ENCODE results near the gene MYLK.

The MYLK gene

DNA sequence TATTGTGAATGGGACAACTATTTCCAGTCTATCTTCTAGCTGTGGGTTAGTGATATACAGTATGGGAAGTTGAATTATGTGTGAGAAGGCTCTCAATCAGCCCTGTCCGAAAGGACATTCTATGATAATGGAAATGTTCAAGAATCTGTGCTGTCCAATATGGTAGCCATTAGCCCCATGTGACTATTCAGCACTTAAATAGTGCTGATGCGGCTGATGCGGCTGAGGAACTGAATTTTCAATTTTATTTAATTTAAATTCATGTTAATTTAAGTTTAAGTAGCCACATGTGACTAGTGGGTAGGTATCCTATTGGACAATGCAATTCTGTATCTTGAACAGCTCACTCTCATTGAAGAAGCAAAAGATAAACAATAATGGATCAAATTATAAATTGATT is 98.5 kb downstream of the MYLK start:
- no peaks in the 10 kb centered on the region for H3K36me3 ChIP-seq (ENCODE audit: insufficient read depth)
- no peaks in the 10 kb centered on the region for H3K79me2 ChIP-seq (ENCODE audit: insufficient read depth, low read depth)
- H4K20me1 ChIP-seq (ENCODE audit: insufficient read depth) = no peaks in the 10 kb centered on the region
- H2AFZ ChIP-seq (ENCODE audit: low read depth) = no peak overlapping the region
- no peak overlapping the region for H3K4me3 ChIP-seq (IDR thresholded peaks at IDR 0.05; ENCODE audit: insufficient read depth, low read depth, low read length)
- no peak overlapping the region for H3K27ac ChIP-seq
- no peaks in the 10 kb centered on the region for H3K4me1 ChIP-seq (ENCODE audit: low read depth, poor library complexity, severe bottlenecking)
- TF ChIP-seq, protein P1, sequence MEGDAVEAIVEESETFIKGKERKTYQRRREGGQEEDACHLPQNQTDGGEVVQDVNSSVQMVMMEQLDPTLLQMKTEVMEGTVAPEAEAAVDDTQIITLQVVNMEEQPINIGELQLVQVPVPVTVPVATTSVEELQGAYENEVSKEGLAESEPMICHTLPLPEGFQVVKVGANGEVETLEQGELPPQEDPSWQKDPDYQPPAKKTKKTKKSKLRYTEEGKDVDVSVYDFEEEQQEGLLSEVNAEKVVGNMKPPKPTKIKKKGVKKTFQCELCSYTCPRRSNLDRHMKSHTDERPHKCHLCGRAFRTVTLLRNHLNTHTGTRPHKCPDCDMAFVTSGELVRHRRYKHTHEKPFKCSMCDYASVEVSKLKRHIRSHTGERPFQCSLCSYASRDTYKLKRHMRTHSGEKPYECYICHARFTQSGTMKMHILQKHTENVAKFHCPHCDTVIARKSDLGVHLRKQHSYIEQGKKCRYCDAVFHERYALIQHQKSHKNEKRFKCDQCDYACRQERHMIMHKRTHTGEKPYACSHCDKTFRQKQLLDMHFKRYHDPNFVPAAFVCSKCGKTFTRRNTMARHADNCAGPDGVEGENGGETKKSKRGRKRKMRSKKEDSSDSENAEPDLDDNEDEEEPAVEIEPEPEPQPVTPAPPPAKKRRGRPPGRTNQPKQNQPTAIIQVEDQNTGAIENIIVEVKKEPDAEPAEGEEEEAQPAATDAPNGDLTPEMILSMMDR (conservative IDR thresholded peaks at IDR 0.05; ENCODE audit: low read depth, low read length) = no peak
- H3K4me2 ChIP-seq = no peak overlapping the region
- no peaks in the 10 kb centered on the region for H3K27me3 ChIP-seq (ENCODE audit: insufficient read depth, low read depth)
- no peak overlapping the region for H3K9ac ChIP-seq

- Histone ChIP-seq H3K9ac (no peak overlapping the region), H3K27me3 (ENCODE audit: insufficient read depth, low read depth) (no peaks in the 10 kb centered on the region), H3K4me1 (ENCODE audit: low read depth, poor library complexity, severe bottlenecking) (no peaks in the 10 kb centered on the region), H3K4me3 (IDR thresholded peaks at IDR 0.05; ENCODE audit: insufficient read depth, low read depth, low read length) (no peak overlapping the region), H2AFZ (ENCODE audit: low read depth) (no peak overlapping the region), H4K20me1 (ENCODE audit: insufficient read depth) (no peaks in the 10 kb centered on the region), H3K27ac (no peak overlapping the region), H3K4me2 (no peak overlapping the region), H3K36me3 (ENCODE audit: insufficient read depth) (no peaks in the 10 kb centered on the region), H3K79me2 (ENCODE audit: insufficient read depth, low read depth) (no peaks in the 10 kb centered on the region)
- TF ChIP-seq, protein P1 (conservative IDR thresholded peaks at IDR 0.05; ENCODE audit: low read depth, low read length) = no peak
Measured at GRCh38 chr3:123783811-123784210, 100.3 kb downstream of the MYLK start.

GRCh38 chr3:123783050-123783689 is 101.0 kb downstream of the MYLK start:
- Histone ChIP-seq H3K4me3 (IDR thresholded peaks at IDR 0.05; ENCODE audit: insufficient read depth, low read depth, low read length) (no peak overlapping the region), H3K9ac (no peak overlapping the region), H3K27me3 (ENCODE audit: insufficient read depth, low read depth) (no peaks in the 10 kb centered on the region), H4K20me1 (ENCODE audit: insufficient read depth) (no peaks in the 10 kb centered on the region), H3K36me3 (ENCODE audit: insufficient read depth) (no peaks in the 10 kb centered on the region), H2AFZ (ENCODE audit: low read depth) (no peak overlapping the region), H3K27ac (no peak overlapping the region), H3K79me2 (ENCODE audit: insufficient read depth, low read depth) (no peaks in the 10 kb centered on the region), H3K4me1 (ENCODE audit: low read depth, poor library complexity, severe bottlenecking) (no peaks in the 10 kb centered on the region), H3K4me2 (no peak overlapping the region)
- TF ChIP-seq, protein P1 (conservative IDR thresholded peaks at IDR 0.05; ENCODE audit: low read depth, low read length) = no peak

- H3K4me1 ChIP-seq (ENCODE audit: low read depth, poor library complexity, severe bottlenecking) = no peaks in the 10 kb centered on the region
- TF ChIP-seq, protein P1 (conservative IDR thresholded peaks at IDR 0.05; ENCODE audit: low read depth, low read length) = no peak
- H3K27me3 ChIP-seq (ENCODE audit: insufficient read depth, low read depth) = no peaks in the 10 kb centered on the region
- no peak overlapping the region for H3K4me2 ChIP-seq
- H3K36me3 ChIP-seq (ENCODE audit: insufficient read depth) = no peaks in the 10 kb centered on the region
- no peak overlapping the region for H3K27ac ChIP-seq
- H3K4me3 ChIP-seq (IDR thresholded peaks at IDR 0.05; ENCODE audit: insufficient read depth, low read depth, low read length) = no peak overlapping the region
- H4K20me1 ChIP-seq (ENCODE audit: insufficient read depth) = no peaks in the 10 kb centered on the region
- no peak overlapping the region for H2AFZ ChIP-seq (ENCODE audit: low read depth)
- H3K79me2 ChIP-seq (ENCODE audit: insufficient read depth, low read depth) = no peaks in the 10 kb centered on the region
- no peak overlapping the region for H3K9ac ChIP-seq
Measured at GRCh38 chr3:123782488-123782887, 101.6 kb downstream of the MYLK start.
